Thoracic aorta (tissue), 2 donors: ENCODE data around the gene IRF1. TPM values are rescaled to one million over a fixed set of nuclear protein-coding genes. Genes with fewer than 3 reads are reported as not detected.

Experiments
- ATAC-seq: fragments of 150-250 bp; one replicate; pipeline ENCODE4 v1.8.0; 2017; ENCODE audit warnings: low read depth; ENCODE audit not compliant: insufficient number of reproducible peaks, low FRiP score
- DNase-seq: peaks from one replicate; pipeline ENCODE4 v3.0.0-alpha.2; 2020; ENCODE audit warnings: low spot score
- H3K27ac ChIP-seq, 2 donors: fragments of 200-600 bp; sonication (generic); 1 replicate in 1 of 2; 2 replicates in 1 of 2; pipeline ENCODE4 v1.5.1; 2016; ENCODE audit warnings: mild to moderate bottlenecking in 2 of 2, moderate library complexity in 2 of 2
- H3K27me3 ChIP-seq: fragments of 200-600 bp; sonication (generic); replicated peaks from 2 replicates; pipeline ENCODE4 v1.6.0; 2016; ENCODE audit warnings: mild to moderate bottlenecking; ENCODE audit not compliant: insufficient read depth
- H3K36me3 ChIP-seq: fragments of 200-600 bp; sonication (generic); one replicate; pipeline ENCODE4 v1.5.1; 2016
- H3K4me1 ChIP-seq, 2 donors: fragments of 200-600 bp; sonication (generic); 1 replicate in 1 of 2; 2 replicates in 1 of 2; pipeline versions ENCODE4 v1.5.1 to v1.6.0; 2016; ENCODE audit warnings: low read depth in 2 of 2, mild to moderate bottlenecking in 1 of 2; ENCODE audit not compliant: control insufficient read depth in 1 of 2
- H3K4me3 ChIP-seq: fragments of 200-600 bp; sonication (generic); 2 replicates; pipeline ENCODE4 v1.5.1; 2016; ENCODE audit warnings: mild to moderate bottlenecking
- H3K9me3 ChIP-seq: fragments of 200-600 bp; sonication (generic); 2 replicates; pipeline ENCODE4 v1.5.1; 2016
- CTCF ChIP-seq: fragments of 200-600 bp; sonication (generic); IDR thresholded peaks from one replicate; pipeline ENCODE4 v1.5.1; 2019; ENCODE audit warnings: antibody characterized with exemption
- total RNA-seq, 2 donors: library from RNA; depleted of rRNA; stranded (reverse); fragments of >200 nt; gene quantifications; one replicate each; pipeline versions ENCODE4 v1.1.0 to v1.2.3, GENCODE V29; 2016

IRF1 gene
- total RNA-seq, 2 donors from 2014 or later: 31.3 to 57.7 TPM

- no peak overlapping the region for H3K27ac ChIP-seq
- DNase-seq: no peak
- ATAC-seq: no peak
Measured at GRCh38 chr5:132467287-132467984, 23.1 kb downstream of the IRF1 start.

GRCh38 chr5:132466433-132467286 lies 23.9 kb downstream of the IRF1 start:
- Histone ChIP-seq H3K4me3 (no peak overlapping the region), H3K27me3 (no peaks in the 10 kb centered on the region), H3K4me1 (peaks cover 7 to 42% of the 10 kb centered on the region in 2 donors), H3K9me3 (no peaks in the 10 kb centered on the region), H3K27ac (no peak overlapping the region), H3K36me3 (no peaks in the 10 kb centered on the region)
- no peak for DNase-seq
- no peak for ATAC-seq
- TF ChIP-seq CTCF: no peak

More at GRCh38 chr5:132467287-132467984, 23.1 kb downstream of the IRF1 start:
- H3K4me3 ChIP-seq: no peak overlapping the region
- H3K27me3 ChIP-seq: no peaks in the 10 kb centered on the region
- TF ChIP-seq CTCF: no peak
- peaks cover 7 to 42% of the 10 kb centered on the region in 2 donors for H3K4me1 ChIP-seq
- no peaks in the 10 kb centered on the region for H3K9me3 ChIP-seq
- no peaks in the 10 kb centered on the region for H3K36me3 ChIP-seq

GRCh38 chr5:132465059-132465707 lies 25.4 kb downstream of the IRF1 start:
- H3K9me3 ChIP-seq: no peaks in the 10 kb centered on the region
- no peak for ATAC-seq
- no peaks in the 10 kb centered on the region for H3K27me3 ChIP-seq
- H3K36me3 ChIP-seq: no peaks in the 10 kb centered on the region
- H3K4me3 ChIP-seq: no peak overlapping the region
- DNase-seq: no peak
- H3K27ac ChIP-seq: no peak overlapping the region
- no peak for TF ChIP-seq CTCF
- H3K4me1 ChIP-seq: peaks cover 7 to 38% of the 10 kb centered on the region in 2 donors

GRCh38 chr5:132464156-132464939 lies 26.2 kb downstream of the IRF1 start:
- Histone ChIP-seq H3K27me3 (no peaks in the 10 kb centered on the region), H3K4me3 (peak overlapping the region; percentile 47), H3K36me3 (no peaks in the 10 kb centered on the region), H3K27ac (no peak overlapping the region), H3K4me1 (peaks cover 14 to 44% of the 10 kb centered on the region in 2 donors), H3K9me3 (no peaks in the 10 kb centered on the region)
- DNase-seq (no peak), ATAC-seq (no peak)
- no peak for TF ChIP-seq CTCF
